Stimulated activated CD8-positive, alpha-beta memory T cell treated with anti-CD3 and anti-CD28 coated beads, Interleukin-15, amount 100 ng/mL, for 4 hours (primary cell): ENCODE measurements around the gene MECP2.
"Not testable (repeated sequence)": the region's sequence is repeated elsewhere in the genome, so short reads cannot be mapped to it uniquely, and the experiment has no call there.

ENCODE experiments used
- DNase-seq, 2 donors: peaks; one replicate each; pipeline ENCODE4 v3.0.0-alpha.2; 2020; ENCODE audit warnings: low read depth in 2 of 2

MECP2 gene

GRCh38 chrX:154097589-154098541 lies at the start of gene MECP2:
MECP2 (minus strand) TSS chrX:154097717.
- peak; percentile 68 to 73 for DNase-seq

- not testable (repeated sequence) for DNase-seq
Measured at GRCh38 chrX:154144010-154144409, 46.5 kb upstream of the MECP2 start, which contains the start of gene OPN1LW. OPN1LW (plus strand) TSS chrX:154144243; CDS start chrX:154144284, 41 bp downstream.

- no peak for DNase-seq
Measured at GRCh38 chrX:154142950-154143745, 45.6 kb upstream of the MECP2 start.

GRCh38 chrX:154142386-154142785 lies 44.9 kb upstream of the MECP2 start:
- no peak for DNase-seq

GRCh38 chrX:154140742-154141141 lies 43.2 kb upstream of the MECP2 start:
- no peak for DNase-seq

GRCh38 chrX:154140206-154140605 lies 42.7 kb upstream of the MECP2 start:
- DNase-seq = no peak

GRCh38 chrX:154138857-154139256 lies 41.3 kb upstream of the MECP2 start:
- no peak for DNase-seq

GRCh38 chrX:154136627-154137161 lies 39.2 kb upstream of the MECP2 start:
- DNase-seq = peak; percentile 11 to 49

GRCh38 chrX:154135458-154136229 lies 38.1 kb upstream of the MECP2 start:
- DNase-seq = no peak

- DNase-seq = no peak
Measured at GRCh38 chrX:154132366-154132765, 34.8 kb upstream of the MECP2 start.

- no peak for DNase-seq
Measured at GRCh38 chrX:154131955-154132354, 34.4 kb upstream of the MECP2 start.

- DNase-seq = no peak
Measured at GRCh38 chrX:154126101-154126500, 28.6 kb upstream of the MECP2 start.

GRCh38 chrX:154125391-154126040 lies 28.0 kb upstream of the MECP2 start:
- DNase-seq = no peak

GRCh38 chrX:154123241-154124219 lies 26.0 kb upstream of the MECP2 start:
- DNase-seq = peak in 1 of 2 donors; percentile 16

- no peak for DNase-seq
Measured at GRCh38 chrX:154121961-154122360, 24.4 kb upstream of the MECP2 start.

- no peak for DNase-seq
Measured at GRCh38 chrX:154121207-154121606, 23.7 kb upstream of the MECP2 start.

GRCh38 chrX:154120567-154120966 lies 23.1 kb upstream of the MECP2 start:
- no peak for DNase-seq

GRCh38 chrX:154117566-154117965 lies 20.0 kb upstream of the MECP2 start:
- no peak for DNase-seq

GRCh38 chrX:154116426-154117211 lies 19.1 kb upstream of the MECP2 start:
- DNase-seq = no peak
